K562 (cell line): Measurements from ENCODE around the gene PAIP1. TPM values are rescaled to one million over a fixed set of nuclear protein-coding genes. Genes with fewer than 3 reads are reported as not detected.

Experiments used
- ATAC-seq: fragments of 200-7000 bp; cut with Tn5 transposase; 3 replicates; pipeline ENCODE4 v1.9.1; 2020; ENCODE audit warnings: moderate library complexity
- BruUV-seq: library from RNA; stranded (reverse); fragments of 400-500 nt; replicated peaks from 2 replicates; lab custom pipeline; 2021; lab: Mats Ljungman, UMichigan
- CTCF ChIA-PET: fragments of 300-600 bp; formaldehyde crosslinking; extraction: SDS; loops from one replicate; lab custom pipeline; 2021; ENCODE audit warnings: low intra/inter-chr PET ratio; lab: Yijun Ruan, JAX
- POLR2A ChIA-PET: fragments of 300-600, 350-650 bp; sonication (Branson Sonifier 250); formaldehyde crosslinking; extraction: SDS; loops from one replicate; lab custom pipeline; 2021; ENCODE audit warnings: antibody characterized with exemption, inconsistent platforms; lab: Yijun Ruan, JAX
- DNase-seq, 4 experiments: peaks; one replicate each; pipeline versions ENCODE4 v3.0.0 to v3.0.0-alpha.2; 2011 to 2018; ENCODE audit warnings: low spot score in 3 of 4, mixed read lengths in 3 of 4; ENCODE audit errors: extremely low read depth in 1 of 4
- FAIRE-seq: peaks from 2 replicates; lab custom pipeline; 2011; peaks lifted over from hg19 to GRCh38; lab: Jason Lieb, UNC
- H2AFZ ChIP-seq: 2 replicates; pipeline ENCODE4 v1.6.0; 2011; ENCODE audit warnings: low read depth, low read length, control low read depth, inconsistent platforms
- H3K27ac ChIP-seq: fragments of 200-600 bp; 3 replicates; pipeline ENCODE4 v1.8.0; 2011; ENCODE audit warnings: low read depth, mild to moderate bottlenecking, control low read depth, inconsistent platforms, low read length, moderate library complexity, mixed read lengths; ENCODE audit errors: extremely low read depth
- H3K27me3 ChIP-seq, 2 experiments: fragments of 300-600 bp in 1 of 2; 2 replicates in 1 of 2; 3 replicates in 1 of 2; pipeline versions ENCODE4 v1.6.0 to v1.8.0; 2011; ENCODE audit warnings: inconsistent platforms in 2 of 2, low read length in 2 of 2, mild to moderate bottlenecking in 1 of 2, mixed read lengths in 1 of 2, moderate library complexity in 1 of 2; ENCODE audit not compliant: control insufficient read depth in 2 of 2, insufficient read depth in 2 of 2
- H3K36me3 ChIP-seq: fragments of 300-600 bp; 3 replicates; pipeline ENCODE4 v1.8.0; 2011; ENCODE audit warnings: mild to moderate bottlenecking, low read length, inconsistent platforms; ENCODE audit not compliant: control insufficient read depth, insufficient read depth
- H3K4me1 ChIP-seq, 2 experiments: fragments of 200-600 bp in 1 of 2; replicated peaks in 1 of 2; 2 replicates in 1 of 2; 3 replicates in 1 of 2; pipeline versions ENCODE4 v1.5.1 to v1.8.0; 2011; ENCODE audit warnings: inconsistent platforms in 2 of 2, low read length in 2 of 2, mild to moderate bottlenecking in 1 of 2, mixed read lengths in 1 of 2, moderate library complexity in 1 of 2; ENCODE audit not compliant: control insufficient read depth in 2 of 2, insufficient read depth in 2 of 2
- H3K4me2 ChIP-seq: 2 replicates; pipeline ENCODE4 v1.6.1; 2011; ENCODE audit warnings: low read length, control low read depth, inconsistent platforms, mixed read lengths; ENCODE audit not compliant: insufficient read depth
- H3K4me3 ChIP-seq: fragments of 200-600 bp; sonication (generic), shearing (Covaris generic); 2 replicates; pipeline ENCODE4 v1.5.1; 2016; ENCODE audit warnings: control low read depth, inconsistent platforms
- H3K79me2 ChIP-seq: fragments of 200-600 bp; 3 replicates; pipeline ENCODE4 v1.8.0; 2011; ENCODE audit warnings: low read length, inconsistent platforms; ENCODE audit not compliant: control insufficient read depth, insufficient read depth
- H3K9ac ChIP-seq, 2 experiments: 2 replicates each; pipeline versions ENCODE4 v1.6.0 to v1.6.1; 2011; ENCODE audit warnings: low read depth in 2 of 2, low read length in 2 of 2, control low read depth in 1 of 2, inconsistent platforms in 1 of 2, mild to moderate bottlenecking in 1 of 2, mixed read lengths in 1 of 2; ENCODE audit not compliant: insufficient read depth in 1 of 2
- H3K9me1 ChIP-seq: one replicate; pipeline ENCODE4 v1.6.0; 2011; ENCODE audit warnings: inconsistent platforms, mild to moderate bottlenecking, low read length, moderate library complexity; ENCODE audit not compliant: control insufficient read depth, insufficient read depth
- H3K9me3 ChIP-seq: replicated peaks from 2 replicates; pipeline ENCODE4 v1.5.1; 2011; ENCODE audit warnings: low read depth, low read length, inconsistent platforms; ENCODE audit not compliant: control insufficient read depth, insufficient read depth
- H4K20me1 ChIP-seq: replicated peaks from 2 replicates; pipeline ENCODE4 v1.6.1; 2011; ENCODE audit warnings: low read length, inconsistent platforms, mixed read lengths; ENCODE audit not compliant: control insufficient read depth, insufficient read depth
- BACH1 ChIP-seq: fragments of 200-800 bp; sonication (Bioruptor generic); IDR thresholded peaks from 2 replicates; pipeline ENCODE4 v1.6.1; 2016; ENCODE audit warnings: missing genetic modification characterization, missing compliant biosample characterization
- BRD9 ChIP-seq: fragments of 450-650 bp; IDR thresholded peaks from 2 replicates; pipeline ENCODE4 v1.6.1; 2018; ENCODE audit warnings: low read depth; ENCODE audit not compliant: partially characterized antibody
- CCAR2 ChIP-seq: fragments of 200-400 bp; formaldehyde crosslinking; IDR thresholded peaks from 2 replicates; pipeline ENCODE4 v1.6.1; 2017; ENCODE audit warnings: mild to moderate bottlenecking, low read depth, low read length
- CHD1 ChIP-seq: fragments of 200-600 bp; sonication (generic); IDR thresholded peaks from one replicate; pipeline ENCODE4 v1.6.1; 2012; ENCODE audit warnings: mild to moderate bottlenecking, moderate library complexity, low read length, inconsistent platforms
- PHB2 ChIP-seq: fragments of 450-650 bp; IDR thresholded peaks from 2 replicates; pipeline ENCODE4 v1.6.1; 2017; ENCODE audit warnings: low read depth
- RNF2 ChIP-seq: sonication (generic); IDR thresholded peaks from 2 replicates; pipeline ENCODE4 v1.6.1; 2016
- WGBS: fragments of 100-300 bp; shearing (Covaris generic); methylation state at CpG from one replicate; pipeline ENCODE4 v1.1.6; 2016; ENCODE audit warnings: low coverage, mixed read lengths; ENCODE audit not compliant: insufficient coverage; ENCODE audit errors: missing lambda C conversion rate; 5-methylcytosine and 5-hydroxymethylcytosine counted together
- in situ Hi-C: fragments of 300-500 bp; cut with MboI; formaldehyde crosslinking; loops from 4 replicates; pipeline ENCODE4 v1.15.0; 2018; ENCODE audit warnings: inconsistent platforms, mixed read lengths
- intact Hi-C: fragments of 100-400 bp; cut with micrococcal nuclease; formaldehyde crosslinking; loops from 2 replicates; pipeline ENCODE4 v1.14.2; 2022
- polyA plus RNA-seq, 8 experiments: library from polyadenylated mRNA; depleted of rRNA in 4 of 8; stranded (reverse) in 5 of 8; unstranded in 3 of 8; fragments of >200 nt; fragmentation: Nextera tagmentation in 2 of 8; fragmentation: Illumina TruSeq in 1 of 8; extraction: Ambion mirVana in 2 of 8; extraction: Trizol in 1 of 8; gene quantifications; 2 replicates each; pipeline versions ENCODE4 v1.2.1 to v1.2.3, GENCODE V29; 2011 to 2014; ENCODE audit warnings: inconsistent platforms in 1 of 8, missing spikeins in 1 of 8
- total RNA-seq, 7 experiments: library from RNA; depleted of rRNA in 6 of 7; stranded (reverse); fragments of >200 nt in 6 of 7; fragmentation: Illumina TruSeq in 2 of 7; extraction: Trizol in 2 of 7; gene quantifications; 2 replicates each; pipeline versions ENCODE4 v1.2.1 to v1.2.3, GENCODE V29; 2011 to 2021; ENCODE audit warnings: low replicate concordance in 1 of 7
- TF ChIP-seq, protein P1 (sequence below): fragments of 250-450 bp; sonication (Bioruptor Pico); IDR thresholded peaks from 2 replicates; pipeline ENCODE4 v1.5.0; 2021

PAIP1 gene
- total and polyA plus RNA-seq, 9 of the 15 experiments (the other 6 are each of a cell fraction or from before 2014, with no cell fraction given) = 51.7 to 181 (median 102) TPM

DNA sequence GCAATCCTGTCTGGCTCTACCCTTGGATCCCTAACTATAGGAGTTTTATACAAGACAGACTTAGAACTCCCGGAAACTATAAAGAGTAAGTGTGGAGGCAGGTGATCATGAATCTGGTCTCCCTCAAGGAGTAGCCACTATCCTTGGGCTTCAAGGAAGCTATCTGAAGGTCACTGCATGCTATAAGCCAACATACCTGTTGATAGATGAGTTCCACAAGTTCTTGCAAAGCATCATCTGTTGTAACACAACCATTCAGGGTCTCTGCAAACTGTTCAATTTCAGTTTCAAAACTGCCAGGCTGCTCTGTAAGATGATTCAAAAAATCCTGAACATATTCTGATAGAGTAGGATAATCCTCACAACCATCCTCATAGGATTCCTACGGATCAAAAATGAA, 9.3 kb downstream of the PAIP1 start:
- ATAC-seq = no peak
- TF ChIP-seq, protein P1, sequence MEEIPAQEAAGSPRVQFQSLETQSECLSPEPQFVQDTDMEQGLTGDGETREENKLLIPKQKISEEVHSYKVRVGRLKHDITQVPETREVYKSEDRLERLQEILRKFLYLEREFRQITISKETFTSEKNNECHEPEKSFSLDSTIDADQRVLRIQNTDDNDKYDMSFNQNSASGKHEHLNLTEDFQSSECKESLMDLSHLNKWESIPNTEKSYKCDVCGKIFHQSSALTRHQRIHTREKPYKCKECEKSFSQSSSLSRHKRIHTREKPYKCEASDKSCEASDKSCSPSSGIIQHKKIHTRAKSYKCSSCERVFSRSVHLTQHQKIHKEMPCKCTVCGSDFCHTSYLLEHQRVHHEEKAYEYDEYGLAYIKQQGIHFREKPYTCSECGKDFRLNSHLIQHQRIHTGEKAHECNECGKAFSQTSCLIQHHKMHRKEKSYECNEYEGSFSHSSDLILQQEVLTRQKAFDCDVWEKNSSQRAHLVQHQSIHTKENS (CRISPR knock-in tag) = no peak
- no peak for TF ChIP-seq BACH1 (tag)
- no peak for TF ChIP-seq CHD1
- no peak for TF ChIP-seq RNF2
- TF ChIP-seq PHB2 = no peak
- TF ChIP-seq BRD9 = no peak
- no peak for TF ChIP-seq CCAR2
- Histone ChIP-seq H4K20me1 (no peaks in the 10 kb centered on the region), H2AFZ (no peak overlapping the region), H3K9me3 (no peaks in the 10 kb centered on the region), H3K36me3 (peaks cover 95% of the 10 kb centered on the region), H3K79me2 (peaks cover 45% of the 10 kb centered on the region), H3K4me1 (no peaks in the 10 kb centered on the region), H3K9ac (no peak overlapping the region), H3K4me3 (no peak overlapping the region), H3K4me2 (no peak overlapping the region), H3K9me1 (no peaks in the 10 kb centered on the region), H3K27ac (no peak overlapping the region), H3K27me3 (no peaks in the 10 kb centered on the region)
- intact Hi-C loops = no loop called here
- in situ Hi-C loops = no loop called here
- no TSS peak for BruUV-seq
- POLR2A ChIA-PET = interaction anchor here (0.7 to 1.6 kb wide), 2 partner anchors 22 to 53 kb away, joined by 3 to 4 read pairs; no protein-coding TSS in a partner anchor
- DNase-seq = no peak
- FAIRE-seq = no peak
- CTCF ChIA-PET = no interaction called here
- WGBS = 89% methylated on average over 2 of the region's 2 CpGs
